HEK293T (cell line): ENCODE data around the gene KBTBD4.

Source experiments
- CTCF ChIA-PET: fragments of 350-600 bp; formaldehyde crosslinking; extraction: SDS; loops from one replicate; lab custom pipeline; 2021; ENCODE audit warnings: antibody characterized with exemption, inconsistent platforms; lab: Yijun Ruan, JAX
- POLR2A ChIA-PET: fragments of 350-600 bp; formaldehyde crosslinking; extraction: SDS; loops from one replicate; lab custom pipeline; 2020; ENCODE audit warnings: antibody characterized with exemption, inconsistent platforms; lab: Yijun Ruan, JAX
- DNase-seq: peaks from one replicate; pipeline ENCODE4 v3.0.0; 2012; ENCODE audit warnings: mixed read lengths; ENCODE audit errors: extremely low spot score
- ARNT ChIP-seq: fragments of 450-650 bp; IDR thresholded peaks from 2 replicates; pipeline ENCODE4 v1.6.1; 2017; ENCODE audit warnings: mild to moderate bottlenecking
- BHLHE40 ChIP-seq: fragments of 450-650 bp; IDR thresholded peaks from 2 replicates; pipeline ENCODE4 v1.6.1; 2016; ENCODE audit warnings: mild to moderate bottlenecking, moderate library complexity, borderline replicate concordance
- CTBP1 ChIP-seq: fragments of 450-650 bp; IDR thresholded peaks from 2 replicates; pipeline ENCODE4 v1.6.1; 2016; ENCODE audit warnings: borderline replicate concordance
- ELF4 ChIP-seq: fragments of 450-650 bp; IDR thresholded peaks from 2 replicates; pipeline ENCODE4 v1.6.1; 2017; ENCODE audit warnings: antibody characterized with exemption
- FOXA1 ChIP-seq: fragments of 450-650 bp; IDR thresholded peaks from 2 replicates; pipeline ENCODE4 v1.6.1; 2016; ENCODE audit warnings: mild to moderate bottlenecking
- FOXK2 ChIP-seq: fragments of 450-650 bp; IDR thresholded peaks from 2 replicates; pipeline ENCODE4 v1.6.1; 2016; ENCODE audit warnings: mild to moderate bottlenecking
- FOXM1 ChIP-seq: fragments of 450-650 bp; IDR thresholded peaks from 2 replicates; pipeline ENCODE4 v1.6.1; 2017; ENCODE audit warnings: mild to moderate bottlenecking, borderline replicate concordance
- HDGF ChIP-seq: fragments of 450-650 bp; IDR thresholded peaks from 2 replicates; pipeline ENCODE4 v1.6.1; 2017; ENCODE audit warnings: antibody characterized with exemption, borderline replicate concordance
- L3MBTL2 ChIP-seq: fragments of 450-650 bp; conservative IDR thresholded peaks from 2 replicates; pipeline ENCODE4 v1.6.1; 2016; ENCODE audit warnings: mild to moderate bottlenecking
- LEF1 ChIP-seq: fragments of 450-650 bp; IDR thresholded peaks from 2 replicates; pipeline ENCODE4 v1.6.1; 2017; ENCODE audit warnings: mild to moderate bottlenecking, borderline replicate concordance
- NFRKB ChIP-seq: fragments of 450-650 bp; IDR thresholded peaks from 2 replicates; pipeline ENCODE4 v1.6.1; 2016; ENCODE audit warnings: mild to moderate bottlenecking, moderate library complexity
- PKNOX1 ChIP-seq: fragments of 450-650 bp; IDR thresholded peaks from 2 replicates; pipeline ENCODE4 v1.6.1; 2016
- SP1 ChIP-seq: fragments of 450-650 bp; IDR thresholded peaks from 2 replicates; pipeline ENCODE4 v1.6.1; 2017
- SUZ12 ChIP-seq: fragments of 450-650 bp; IDR thresholded peaks from 2 replicates; pipeline ENCODE4 v1.6.1; 2016; ENCODE audit warnings: mild to moderate bottlenecking
- TARDBP ChIP-seq: fragments of 450-650 bp; IDR thresholded peaks from 2 replicates; pipeline ENCODE4 v1.6.1; 2016
- ZNF384 ChIP-seq: fragments of 450-650 bp; IDR thresholded peaks from 2 replicates; pipeline ENCODE4 v1.6.1; 2016

Gene KBTBD4

GRCh38 chr11:47539681-47540039 is 39.1 kb downstream of the KBTBD4 start:
- DNase-seq = no peak
- CTCF ChIA-PET = interaction anchor here (1.0 to 1.7 kb wide), 3 partner anchors 8 to 14 kb away, joined by 3 to 8 read pairs (median 3); no protein-coding TSS in a partner anchor
- no peak for TF ChIP-seq L3MBTL2
- TF ChIP-seq LEF1 = no peak
- no peak for TF ChIP-seq ELF4
- TF ChIP-seq PKNOX1 = no peak
- no peak for TF ChIP-seq ARNT
- no peak for TF ChIP-seq HDGF
- TF ChIP-seq SUZ12 = no peak
- no peak for TF ChIP-seq BHLHE40
- TF ChIP-seq TARDBP = no peak
- no peak for TF ChIP-seq CTBP1
- TF ChIP-seq ZNF384 = no peak
- no peak for TF ChIP-seq SP1
- TF ChIP-seq FOXK2 = no peak
- no peak for TF ChIP-seq NFRKB
- no peak for TF ChIP-seq FOXA1
- TF ChIP-seq FOXM1 = no peak
- POLR2A ChIA-PET = interaction anchor here (0.8 to 1.8 kb wide), 3 partner anchors 12 to 458 kb away, joined by 3 to 8 read pairs (median 3); partner anchors contain the start of gene CELF1

GRCh38 chr11:47538741-47539565 is 39.8 kb downstream of the KBTBD4 start:
- ChIA-PET POLR2A (no interaction called here), CTCF (interaction anchor here (0.7 to 1.7 kb wide), 2 partner anchors 13 to 1049 kb away, joined by 3 to 8 read pairs; no protein-coding TSS in a partner anchor)
- no peak for TF ChIP-seq FOXK2
- no peak for TF ChIP-seq SP1
- no peak for TF ChIP-seq FOXM1
- TF ChIP-seq FOXA1 = no peak
- no peak for TF ChIP-seq SUZ12
- no peak for TF ChIP-seq ARNT
- no peak for TF ChIP-seq TARDBP
- no peak for TF ChIP-seq ELF4
- no peak for TF ChIP-seq HDGF
- DNase-seq = no peak

- CTCF ChIA-PET = no interaction called here
- no peak for DNase-seq
- TF ChIP-seq ZNF384 (no peak), TARDBP (no peak), PKNOX1 (no peak), ELF4 (no peak), CTBP1 (no peak), LEF1 (no peak), SP1 (no peak), FOXA1 (no peak), FOXM1 (no peak), ARNT (no peak), HDGF (no peak), BHLHE40 (no peak), NFRKB (no peak), SUZ12 (no peak), FOXK2 (no peak), L3MBTL2 (no peak)
- POLR2A ChIA-PET = no interaction called here
These were observed 41.9 kb downstream of the KBTBD4 start for GRCh38 chr11:47536915-47537314.

- CTCF ChIA-PET = no interaction called here
- POLR2A ChIA-PET = interaction anchor here (0.6 to 0.8 kb wide), 2 partner anchors 23 to 97 kb away, joined by 3 to 4 read pairs; no protein-coding TSS in a partner anchor
- DNase-seq = no peak
- TF ChIP-seq CTBP1 (no peak), HDGF (no peak), PKNOX1 (0 out of 2 replicates have a peak, but pooled peaks have one; percentile 19), FOXA1 (no peak), ARNT (no peak), TARDBP (no peak), FOXM1 (no peak), FOXK2 (no peak), L3MBTL2 (no peak)
These were observed 44.0 kb downstream of the KBTBD4 start for GRCh38 chr11:47534704-47535251.

GRCh38 chr11:47533690-47534151 is 45.0 kb downstream of the KBTBD4 start:
- CTCF ChIA-PET = interaction anchor here (1.3 kb wide), 1 partner anchor 18 kb away, joined by 5 read pairs; no protein-coding TSS in a partner anchor
- TF ChIP-seq ZNF384 (0 out of 2 replicates have a peak, but pooled peaks have one; percentile 18), LEF1 (no peak)
- POLR2A ChIA-PET = interaction anchor here (0.8 kb wide), 1 partner anchor 22 kb away, joined by 4 read pairs; no protein-coding TSS in a partner anchor
- no peak for DNase-seq
